ENCODE results near the gene LRP2. TPM values are rescaled to one million over a fixed set of nuclear protein-coding genes. Genes with fewer than 3 reads are reported as not detected.

The LRP2 gene
- total and polyA plus RNA-seq, 2 of the 8 experiments (the other 6 are each of a cell fraction or from before 2014, with no cell fraction given): 2.0 to 2.9 TPM

- Histone ChIP-seq H2AK5ac (ENCODE audit: low read depth, low read length) (no peak overlapping the region), H4K8ac (ENCODE audit: extremely low read depth, insufficient read depth, low read length) (no peak overlapping the region), H2BK120ac (replicated peaks; ENCODE audit: low read depth, low read length) (no peak overlapping the region), H3K56ac (replicated peaks; ENCODE audit: insufficient read length, low read depth, low read length) (no peak overlapping the region), H2BK5ac (ENCODE audit: low read depth, low read length) (no peak overlapping the region), H2AFZ (ENCODE audit: low read length) (no peak overlapping the region), H4K5ac (ENCODE audit: insufficient read length, low read depth, low read length) (no peak overlapping the region), H3K9ac (replicated peaks in 1 of 4; ENCODE audit: extremely low read depth in 1 of 4, low read depth in 3 of 4, low read length in 3 of 4) (no peak overlapping the region), H3K4me2 (ENCODE audit: insufficient read depth in 1 of 2, low read depth in 2 of 2, low read length in 2 of 2) (no peak overlapping the region), H3K14ac (ENCODE audit: insufficient read length) (no peak overlapping the region), H3K27me3 (replicated peaks in 1 of 4; ENCODE audit: control insufficient read depth in 3 of 4, extremely low read depth in 1 of 4, insufficient read depth in 3 of 4, low read length in 3 of 4) (no peaks in the 10 kb centered on the region), H3K18ac (ENCODE audit: extremely low read depth, low read length) (no peak overlapping the region), H3K23ac (ENCODE audit: insufficient read length) (no peak overlapping the region), H3K9me3 (ENCODE audit: insufficient read depth in 2 of 2, low read depth in 1 of 2, low read length in 1 of 2) (no peaks in the 10 kb centered on the region), H4K91ac (replicated peaks; ENCODE audit: insufficient read length, low read length) (no peak overlapping the region), H3K36me3 (ENCODE audit: control insufficient read depth in 2 of 4, insufficient read depth in 4 of 4, low read length in 3 of 4) (no peaks in the 10 kb centered on the region), H3K23me2 (ENCODE audit: low read depth, low read length) (no peaks in the 10 kb centered on the region), H3K4me1 (replicated peaks in 1 of 4; ENCODE audit: control insufficient read depth in 3 of 4, insufficient read depth in 4 of 4, low read length in 3 of 4) (no peaks in the 10 kb centered on the region), H4K20me1 (replicated peaks in 1 of 2; ENCODE audit: control insufficient read depth in 1 of 2, insufficient read depth in 2 of 2, low read length in 2 of 2) (no peaks in the 10 kb centered on the region), H3K27ac (ENCODE audit: low read depth, low read length) (no peak overlapping the region), H2BK15ac (ENCODE audit: low read length) (no peak overlapping the region), H3K79me1 (ENCODE audit: low read depth, low read length) (no peaks in the 10 kb centered on the region), H3K4me3 (ENCODE audit: extremely low read depth in 1 of 4, insufficient read depth in 2 of 4, low read depth in 3 of 4, low read length in 4 of 4) (no peak overlapping the region), H2BK20ac (ENCODE audit: low read length) (no peak overlapping the region), H2BK12ac (ENCODE audit: low read depth, low read length) (no peak overlapping the region), H3K79me2 (ENCODE audit: control insufficient read depth in 1 of 2, insufficient read depth in 2 of 2, low read length in 2 of 2) (no peaks in the 10 kb centered on the region), H3K4ac (replicated peaks; ENCODE audit: insufficient read length, low read depth, low read length) (no peak overlapping the region)
- TF ChIP-seq TEAD4 (IDR thresholded peaks at IDR 0.05; ENCODE audit: low read depth, low read length) (0 out of 2 replicates have a peak, but pooled peaks have one; percentile 16), RFX5 (IDR thresholded peaks at IDR 0.05; ENCODE audit: borderline replicate concordance, low read depth, low read length) (no peak)
- FAIRE-seq (no peak), DNase-seq (ENCODE audit: low read depth in 1 of 2, low spot score in 2 of 2) (no peak)
- ChIA-PET CTCF (ENCODE audit: partially characterized antibody) (interaction anchor here (1.2 to 2.0 kb wide), 3 partner anchors 29 to 40 kb away, joined by 3 to 5 read pairs (median 5); no protein-coding TSS in a partner anchor), POLR2A (ENCODE audit: partially characterized antibody) (no interaction called here)
- WGBS, 2 experiments (ENCODE audit: extremely low coverage in 1 of 2, insufficient coverage in 1 of 2, insufficient read length in 1 of 2, insufficient replicate concordance in 2 of 2, low coverage in 1 of 2, low lambda C conversion rate in 2 of 2, missing lambda C conversion rate in 1 of 2): 88% methylated on average over 2 of the region's 2 CpGs; no CpG with 5 or more reads in 1 of the 2 experiments
Measured at GRCh38 chr2:169172151-169172735, 190.1 kb downstream of the LRP2 start.

Measured in H1 (cell line).